K562 (cell line): ENCODE results near the gene DAD1. TPM values are rescaled to one million over a fixed set of nuclear protein-coding genes. Genes with fewer than 3 reads are reported as not detected.

Experiments used
- ATAC-seq: fragments of 200-7000 bp; cut with Tn5 transposase; 3 replicates; pipeline ENCODE4 v1.9.1; 2020; ENCODE audit warnings: moderate library complexity
- BruUV-seq: library from RNA; stranded (reverse); fragments of 400-500 nt; replicated peaks from 2 replicates; lab custom pipeline; 2021; lab: Mats Ljungman, UMichigan
- CTCF ChIA-PET: fragments of 300-600 bp; formaldehyde crosslinking; extraction: SDS; loops from one replicate; lab custom pipeline; 2021; ENCODE audit warnings: low intra/inter-chr PET ratio; lab: Yijun Ruan, JAX
- POLR2A ChIA-PET: fragments of 300-600, 350-650 bp; sonication (Branson Sonifier 250); formaldehyde crosslinking; extraction: SDS; loops from one replicate; lab custom pipeline; 2021; ENCODE audit warnings: antibody characterized with exemption, inconsistent platforms; lab: Yijun Ruan, JAX
- DNase-seq, 4 experiments: peaks; one replicate each; pipeline versions ENCODE4 v3.0.0 to v3.0.0-alpha.2; 2011 to 2018; ENCODE audit warnings: low spot score in 3 of 4, mixed read lengths in 3 of 4; ENCODE audit errors: extremely low read depth in 1 of 4
- FAIRE-seq: peaks from 2 replicates; lab custom pipeline; 2011; peaks lifted over from hg19 to GRCh38; lab: Jason Lieb, UNC
- H2AFZ ChIP-seq: 2 replicates; pipeline ENCODE4 v1.6.0; 2011; ENCODE audit warnings: low read depth, low read length, control low read depth, inconsistent platforms
- H3K27ac ChIP-seq: fragments of 200-600 bp; 3 replicates; pipeline ENCODE4 v1.8.0; 2011; ENCODE audit warnings: low read depth, mild to moderate bottlenecking, control low read depth, inconsistent platforms, low read length, moderate library complexity, mixed read lengths; ENCODE audit errors: extremely low read depth
- H3K27me3 ChIP-seq, 2 experiments: fragments of 300-600 bp in 1 of 2; 2 replicates in 1 of 2; 3 replicates in 1 of 2; pipeline versions ENCODE4 v1.6.0 to v1.8.0; 2011; ENCODE audit warnings: inconsistent platforms in 2 of 2, low read length in 2 of 2, mild to moderate bottlenecking in 1 of 2, mixed read lengths in 1 of 2, moderate library complexity in 1 of 2; ENCODE audit not compliant: control insufficient read depth in 2 of 2, insufficient read depth in 2 of 2
- H3K36me3 ChIP-seq: fragments of 300-600 bp; 3 replicates; pipeline ENCODE4 v1.8.0; 2011; ENCODE audit warnings: mild to moderate bottlenecking, low read length, inconsistent platforms; ENCODE audit not compliant: control insufficient read depth, insufficient read depth
- H3K4me1 ChIP-seq, 2 experiments: fragments of 200-600 bp in 1 of 2; replicated peaks in 1 of 2; 2 replicates in 1 of 2; 3 replicates in 1 of 2; pipeline versions ENCODE4 v1.5.1 to v1.8.0; 2011; ENCODE audit warnings: inconsistent platforms in 2 of 2, low read length in 2 of 2, mild to moderate bottlenecking in 1 of 2, mixed read lengths in 1 of 2, moderate library complexity in 1 of 2; ENCODE audit not compliant: control insufficient read depth in 2 of 2, insufficient read depth in 2 of 2
- H3K4me2 ChIP-seq: 2 replicates; pipeline ENCODE4 v1.6.1; 2011; ENCODE audit warnings: low read length, control low read depth, inconsistent platforms, mixed read lengths; ENCODE audit not compliant: insufficient read depth
- H3K4me3 ChIP-seq: fragments of 200-600 bp; sonication (generic), shearing (Covaris generic); 2 replicates; pipeline ENCODE4 v1.5.1; 2016; ENCODE audit warnings: control low read depth, inconsistent platforms
- H3K79me2 ChIP-seq: fragments of 200-600 bp; 3 replicates; pipeline ENCODE4 v1.8.0; 2011; ENCODE audit warnings: low read length, inconsistent platforms; ENCODE audit not compliant: control insufficient read depth, insufficient read depth
- H3K9ac ChIP-seq, 2 experiments: 2 replicates each; pipeline versions ENCODE4 v1.6.0 to v1.6.1; 2011; ENCODE audit warnings: low read depth in 2 of 2, low read length in 2 of 2, control low read depth in 1 of 2, inconsistent platforms in 1 of 2, mild to moderate bottlenecking in 1 of 2, mixed read lengths in 1 of 2; ENCODE audit not compliant: insufficient read depth in 1 of 2
- H3K9me1 ChIP-seq: one replicate; pipeline ENCODE4 v1.6.0; 2011; ENCODE audit warnings: inconsistent platforms, mild to moderate bottlenecking, low read length, moderate library complexity; ENCODE audit not compliant: control insufficient read depth, insufficient read depth
- H3K9me3 ChIP-seq: replicated peaks from 2 replicates; pipeline ENCODE4 v1.5.1; 2011; ENCODE audit warnings: low read depth, low read length, inconsistent platforms; ENCODE audit not compliant: control insufficient read depth, insufficient read depth
- H4K20me1 ChIP-seq: replicated peaks from 2 replicates; pipeline ENCODE4 v1.6.1; 2011; ENCODE audit warnings: low read length, inconsistent platforms, mixed read lengths; ENCODE audit not compliant: control insufficient read depth, insufficient read depth
- ARID1B ChIP-seq: fragments of 450-650 bp; IDR thresholded peaks from 2 replicates; pipeline ENCODE4 v1.6.1; 2016; ENCODE audit warnings: antibody characterized with exemption, mild to moderate bottlenecking, inconsistent platforms
- CBFA2T2 ChIP-seq: fragments of 450-650 bp; conservative IDR thresholded peaks from 2 replicates; pipeline ENCODE4 v1.6.1; 2017; ENCODE audit warnings: mild to moderate bottlenecking
- CBFA2T3 ChIP-seq: fragments of 450-650 bp; IDR thresholded peaks from 2 replicates; pipeline ENCODE4 v1.6.1; 2017
- RREB1 ChIP-seq: fragments of 250-450 bp; sonication (Bioruptor Pico); IDR thresholded peaks from 2 replicates; pipeline ENCODE4 v1.4.0; 2020
- THRA ChIP-seq: fragments of 450-650 bp; IDR thresholded peaks from 2 replicates; pipeline ENCODE4 v1.6.1; 2017; ENCODE audit warnings: mild to moderate bottlenecking, moderate library complexity
- ZNF589 ChIP-seq: fragments of 200-800 bp; sonication (Bioruptor generic); IDR thresholded peaks from 2 replicates; pipeline ENCODE4 v1.6.1; 2016; ENCODE audit warnings: low read depth, missing genetic modification characterization, missing compliant biosample characterization
- WGBS: fragments of 100-300 bp; shearing (Covaris generic); methylation state at CpG from one replicate; pipeline ENCODE4 v1.1.6; 2016; ENCODE audit warnings: low coverage, mixed read lengths; ENCODE audit not compliant: insufficient coverage; ENCODE audit errors: missing lambda C conversion rate; 5-methylcytosine and 5-hydroxymethylcytosine counted together
- in situ Hi-C: fragments of 300-500 bp; cut with MboI; formaldehyde crosslinking; loops from 4 replicates; pipeline ENCODE4 v1.15.0; 2018; ENCODE audit warnings: inconsistent platforms, mixed read lengths
- intact Hi-C: fragments of 100-400 bp; cut with micrococcal nuclease; formaldehyde crosslinking; loops from 2 replicates; pipeline ENCODE4 v1.14.2; 2022
- polyA plus RNA-seq, 8 experiments: library from polyadenylated mRNA; depleted of rRNA in 4 of 8; stranded (reverse) in 5 of 8; unstranded in 3 of 8; fragments of >200 nt; fragmentation: Nextera tagmentation in 2 of 8; fragmentation: Illumina TruSeq in 1 of 8; extraction: Ambion mirVana in 2 of 8; extraction: Trizol in 1 of 8; gene quantifications; 2 replicates each; pipeline versions ENCODE4 v1.2.1 to v1.2.3, GENCODE V29; 2011 to 2014; ENCODE audit warnings: inconsistent platforms in 1 of 8, missing spikeins in 1 of 8
- total RNA-seq, 7 experiments: library from RNA; depleted of rRNA in 6 of 7; stranded (reverse); fragments of >200 nt in 6 of 7; fragmentation: Illumina TruSeq in 2 of 7; extraction: Trizol in 2 of 7; gene quantifications; 2 replicates each; pipeline versions ENCODE4 v1.2.1 to v1.2.3, GENCODE V29; 2011 to 2021; ENCODE audit warnings: low replicate concordance in 1 of 7

DAD1 gene
- total and polyA plus RNA-seq, 9 of the 15 experiments (the other 6 are each of a cell fraction or from before 2014, with no cell fraction given) = 104 to 617 (median 222) TPM

DNA sequence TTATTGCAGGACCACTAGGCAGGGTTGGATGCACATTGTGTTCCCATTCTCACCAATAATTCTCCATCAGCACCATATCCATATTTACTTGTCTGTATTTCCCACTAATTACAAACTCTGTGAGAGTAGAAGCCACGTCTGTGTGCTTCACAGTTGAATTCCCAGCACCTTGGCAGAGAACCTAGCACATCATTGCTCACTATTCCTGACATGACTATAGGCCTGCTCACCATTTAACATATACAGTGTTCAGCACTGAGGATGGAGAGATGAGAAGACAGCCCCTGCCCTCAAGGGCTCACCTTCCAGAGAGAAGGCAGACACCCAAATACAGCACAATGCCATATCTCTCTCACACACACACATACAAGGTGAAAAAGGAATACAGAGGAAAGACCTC, 5.0 kb downstream of the DAD1 start (continued):
- TF ChIP-seq RREB1 (CRISPR knock-in tag) = no peak

DNA sequence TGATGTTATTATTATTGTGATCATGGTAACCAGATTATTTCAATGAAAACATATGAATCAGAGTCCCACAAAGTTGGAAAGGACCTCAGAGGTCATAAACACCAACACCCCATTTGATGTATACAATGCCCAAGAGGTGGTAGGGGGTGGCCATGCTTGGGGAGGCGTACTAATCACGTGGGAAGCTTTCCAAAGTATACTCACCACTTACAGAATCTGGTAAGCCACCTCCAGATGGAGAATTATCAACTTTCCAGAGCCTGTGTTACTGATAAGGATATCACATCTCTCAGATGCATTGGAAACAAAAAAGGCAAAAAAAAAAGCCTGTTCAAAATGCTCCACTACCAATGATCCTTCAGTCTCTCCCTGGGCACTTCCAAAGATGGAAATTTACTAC, 8.4 kb downstream of the DAD1 start:
- in situ Hi-C loops = no loop called here
- Histone ChIP-seq H3K79me2 (peaks cover 71% of the 10 kb centered on the region), H3K4me1 (peaks cover 3 to 20% of the 10 kb centered on the region in 2 experiments; a peak in 3 of 5 replicates), H3K27ac (no peak overlapping the region), H3K4me2 (no peak overlapping the region), H3K4me3 (no peak overlapping the region), H4K20me1 (0 out of 2 replicates have a peak, but pooled peaks cover 5% of the 10 kb centered on the region), H3K36me3 (peaks cover 10% of the 10 kb centered on the region; the same call in 2 of the 3 replicates), H3K9me1 (no peaks in the 10 kb centered on the region), H3K9ac (no peak overlapping the region), H3K27me3 (no peaks in the 10 kb centered on the region), H2AFZ (no peak overlapping the region), H3K9me3 (no peaks in the 10 kb centered on the region)
- ATAC-seq (no peak), FAIRE-seq (no peak), DNase-seq (no peak)
- intact Hi-C loops = no loop called here
- 30% methylated on average over 2 of the region's 2 CpGs for WGBS
- ChIA-PET POLR2A (interaction anchor here (0.6 to 1.6 kb wide), 3 partner anchors 8 to 33 kb away, joined by 3 to 4 read pairs (median 3); partner anchors contain the start of gene DAD1), CTCF (no interaction called here)
- TF ChIP-seq THRA = no peak
- TF ChIP-seq CBFA2T3 = peak; percentile 43; the same call in 1 of the 2 replicates
- TF ChIP-seq ARID1B = 0 out of 2 replicates have a peak, but pooled peaks have one; percentile 9
- peak; percentile 25; the same call in 1 of the 2 replicates for TF ChIP-seq CBFA2T2
- no peak for TF ChIP-seq ZNF589 (CRISPR knock-in tag)
- no TSS peak for BruUV-seq
